Thyroid gland (tissue), 4 donors: ENCODE results near the gene GPC5. TPM values are rescaled to one million over a fixed set of nuclear protein-coding genes. Genes with fewer than 3 reads are reported as not detected.

Source experiments
- DNase-seq, 2 donors: peaks; one replicate each; pipeline ENCODE4 v3.0.0-alpha.2; 2019
- H3K27ac ChIP-seq, 3 donors: fragments of 200-600 bp; sonication (generic); 1 replicate in 2 of 3; 2 replicates in 1 of 3; pipeline ENCODE4 v1.5.1; 2016 to 2019; ENCODE audit warnings: mild to moderate bottlenecking in 1 of 3, moderate library complexity in 1 of 3
- H3K27me3 ChIP-seq: fragments of 200-600 bp; sonication (generic); one replicate; pipeline ENCODE4 v1.5.1; 2019
- H3K36me3 ChIP-seq, 2 donors: fragments of 200-600 bp; sonication (generic); one replicate each; pipeline ENCODE4 v1.5.1; 2016 to 2019
- H3K4me1 ChIP-seq, 2 donors: fragments of 200-600 bp; sonication (generic); one replicate each; pipeline ENCODE4 v1.5.1; 2017 to 2019
- H3K4me3 ChIP-seq, 3 donors: fragments of 200-600 bp; sonication (generic); replicated peaks in 1 of 3; 1 replicate in 2 of 3; 2 replicates in 1 of 3; pipeline ENCODE4 v1.5.1; 2016; ENCODE audit warnings: mild to moderate bottlenecking in 1 of 3
- H3K9me3 ChIP-seq: fragments of 200-600 bp; sonication (generic); one replicate; pipeline ENCODE4 v1.5.1; 2017
- POLR2A ChIP-seq, 2 donors: fragments of 450-650 bp; IDR thresholded peaks; one replicate each; pipeline ENCODE4 v1.6.1; 2017; ENCODE audit warnings: antibody characterized with exemption in 2 of 2, mild to moderate bottlenecking in 2 of 2, moderate library complexity in 1 of 2
- WGBS, 2 donors: methylation state at CpG; one replicate each; pipeline ENCODE4 v1.1.5; 2017; 5-methylcytosine and 5-hydroxymethylcytosine counted together
- intact Hi-C: fragments of 100-400 bp; cut with DNase I; formaldehyde crosslinking; loops from one replicate; pipeline ENCODE4 v1.15.1; 2023
- total RNA-seq, 4 donors: library from RNA; depleted of rRNA; stranded (reverse); fragments of >200 nt; gene quantifications; one replicate each; pipeline ENCODE4 v1.2.3, GENCODE V29; 2016
- TF ChIP-seq, protein P1 (sequence below), 6 experiments: fragments of 200-600 bp in 3 of 6; fragments of 450-650 bp in 3 of 6; sonication (generic) in 3 of 6; IDR thresholded peaks; one replicate each; pipeline ENCODE4 v1.5.1; 2016 to 2019; ENCODE audit warnings: antibody characterized with exemption in 6 of 6, mild to moderate bottlenecking in 2 of 6, inconsistent platforms in 1 of 6, moderate library complexity in 1 of 6

The GPC5 gene
- total RNA-seq, 4 donors from 2014 or later: 0.67 to 2.3 (median 1.3) TPM

GRCh38 chr13:91740756-91741155 lies 342.3 kb downstream of the GPC5 start:
- Histone ChIP-seq H3K9me3 (no peaks in the 10 kb centered on the region), H3K27me3 (no peaks in the 10 kb centered on the region), H3K27ac (no peak overlapping the region), H3K4me3 (no peak overlapping the region), H3K4me1 (no peaks in the 10 kb centered on the region), H3K36me3 (no peaks in the 10 kb centered on the region)
- no peak for TF ChIP-seq POLR2A (IDR thresholded peaks at IDR 0.05)
- TF ChIP-seq, protein P1, sequence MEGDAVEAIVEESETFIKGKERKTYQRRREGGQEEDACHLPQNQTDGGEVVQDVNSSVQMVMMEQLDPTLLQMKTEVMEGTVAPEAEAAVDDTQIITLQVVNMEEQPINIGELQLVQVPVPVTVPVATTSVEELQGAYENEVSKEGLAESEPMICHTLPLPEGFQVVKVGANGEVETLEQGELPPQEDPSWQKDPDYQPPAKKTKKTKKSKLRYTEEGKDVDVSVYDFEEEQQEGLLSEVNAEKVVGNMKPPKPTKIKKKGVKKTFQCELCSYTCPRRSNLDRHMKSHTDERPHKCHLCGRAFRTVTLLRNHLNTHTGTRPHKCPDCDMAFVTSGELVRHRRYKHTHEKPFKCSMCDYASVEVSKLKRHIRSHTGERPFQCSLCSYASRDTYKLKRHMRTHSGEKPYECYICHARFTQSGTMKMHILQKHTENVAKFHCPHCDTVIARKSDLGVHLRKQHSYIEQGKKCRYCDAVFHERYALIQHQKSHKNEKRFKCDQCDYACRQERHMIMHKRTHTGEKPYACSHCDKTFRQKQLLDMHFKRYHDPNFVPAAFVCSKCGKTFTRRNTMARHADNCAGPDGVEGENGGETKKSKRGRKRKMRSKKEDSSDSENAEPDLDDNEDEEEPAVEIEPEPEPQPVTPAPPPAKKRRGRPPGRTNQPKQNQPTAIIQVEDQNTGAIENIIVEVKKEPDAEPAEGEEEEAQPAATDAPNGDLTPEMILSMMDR (IDR thresholded peaks at IDR 0.05): no peak
- no peak for DNase-seq
- intact Hi-C loops: no loop called here
- WGBS, 2 donors: 77 to 82% methylated on average over 2 of the region's 2 CpGs

DNA sequence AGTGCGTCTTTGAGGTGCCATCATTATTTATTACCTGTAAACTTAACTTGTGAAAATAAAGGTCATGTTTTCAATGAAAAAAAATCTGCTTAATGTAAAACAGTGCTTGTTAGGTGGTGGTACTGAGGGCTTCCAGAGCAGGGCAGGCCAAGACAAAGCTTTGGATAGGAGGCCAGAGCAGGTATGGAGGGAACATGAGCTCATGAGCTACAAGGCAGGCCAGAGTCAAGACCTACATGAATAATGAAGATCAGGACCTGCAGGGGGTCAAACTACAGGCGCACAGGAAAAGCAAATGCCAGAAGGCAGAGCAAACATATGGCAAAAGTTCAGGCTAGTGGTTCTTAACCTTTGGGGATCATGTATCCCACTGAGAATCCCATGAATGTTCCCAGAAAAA lies 343.5 kb downstream of the GPC5 start:
- Histone ChIP-seq H3K27ac (no peak overlapping the region), H3K27me3 (no peaks in the 10 kb centered on the region), H3K4me3 (no peak overlapping the region), H3K4me1 (no peaks in the 10 kb centered on the region), H3K9me3 (no peaks in the 10 kb centered on the region), H3K36me3 (no peaks in the 10 kb centered on the region)
- intact Hi-C loops: no loop called here
- TF ChIP-seq POLR2A (IDR thresholded peaks at IDR 0.05): no peak
- TF ChIP-seq, protein P1 (IDR thresholded peaks at IDR 0.05): no peak
- DNase-seq: no peak
- WGBS, 2 donors: 76 to 91% methylated on average over 2 of the region's 2 CpGs

DNA sequence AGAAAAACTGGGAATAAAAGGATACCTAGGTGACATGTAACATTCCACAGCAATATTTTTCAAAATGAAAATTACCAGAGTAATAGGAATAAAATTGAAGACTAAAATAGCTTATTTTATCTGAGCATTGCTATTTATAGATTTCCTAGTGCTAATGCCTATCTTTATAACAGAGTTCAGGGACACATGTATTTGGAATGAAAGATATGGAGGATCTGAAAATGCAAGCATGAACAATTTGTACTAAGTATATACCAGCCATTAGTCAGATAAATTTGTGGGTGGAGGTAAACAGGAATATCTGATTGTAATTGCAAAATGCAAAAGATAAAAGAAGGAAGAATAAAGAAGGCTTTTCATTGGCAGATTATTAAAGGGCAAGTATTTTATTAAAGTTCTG lies 345.9 kb downstream of the GPC5 start:
- no peak overlapping the region for H3K27ac ChIP-seq
- H3K9me3 ChIP-seq: no peaks in the 10 kb centered on the region
- TF ChIP-seq POLR2A (IDR thresholded peaks at IDR 0.05): no peak
- TF ChIP-seq, protein P1 (IDR thresholded peaks at IDR 0.05): no peak
- H3K27me3 ChIP-seq: no peaks in the 10 kb centered on the region
- no peaks in the 10 kb centered on the region for H3K4me1 ChIP-seq
- no peak for DNase-seq
- intact Hi-C loops: no loop called here
- H3K36me3 ChIP-seq: no peaks in the 10 kb centered on the region
- no peak overlapping the region for H3K4me3 ChIP-seq

GRCh38 chr13:91745967-91746366 lies 347.5 kb downstream of the GPC5 start:
- no peaks in the 10 kb centered on the region for H3K36me3 ChIP-seq
- H3K9me3 ChIP-seq: no peaks in the 10 kb centered on the region
- H3K27ac ChIP-seq: no peak overlapping the region
- H3K4me1 ChIP-seq: no peaks in the 10 kb centered on the region
- no peaks in the 10 kb centered on the region for H3K27me3 ChIP-seq
- no peak for TF ChIP-seq POLR2A (IDR thresholded peaks at IDR 0.05)
- TF ChIP-seq, protein P1 (IDR thresholded peaks at IDR 0.05): no peak
- intact Hi-C loops: no loop called here
- H3K4me3 ChIP-seq: no peak overlapping the region
- DNase-seq: no peak
- WGBS, 2 donors: 57 to 63% methylated on average over 3 of the region's 3 CpGs

- 54 to 61% methylated on average over 2 of the region's 2 CpGs for WGBS, 2 donors
- H3K4me1 ChIP-seq: no peaks in the 10 kb centered on the region
- intact Hi-C loops: no loop called here
- H3K36me3 ChIP-seq: no peaks in the 10 kb centered on the region
- TF ChIP-seq POLR2A (IDR thresholded peaks at IDR 0.05): no peak
- TF ChIP-seq, protein P1 (IDR thresholded peaks at IDR 0.05): no peak
- H3K27me3 ChIP-seq: no peaks in the 10 kb centered on the region
- H3K9me3 ChIP-seq: no peaks in the 10 kb centered on the region
- no peak overlapping the region for H3K4me3 ChIP-seq
- DNase-seq: no peak
- no peak overlapping the region for H3K27ac ChIP-seq
These were observed 348.8 kb downstream of the GPC5 start for GRCh38 chr13:91747186-91747585.
